Measurements from ENCODE around the gene PAX6.
A peak's percentile ranks its signal among the peaks of the same experiment; 100 is the strongest.

PAX6 gene

DNA sequence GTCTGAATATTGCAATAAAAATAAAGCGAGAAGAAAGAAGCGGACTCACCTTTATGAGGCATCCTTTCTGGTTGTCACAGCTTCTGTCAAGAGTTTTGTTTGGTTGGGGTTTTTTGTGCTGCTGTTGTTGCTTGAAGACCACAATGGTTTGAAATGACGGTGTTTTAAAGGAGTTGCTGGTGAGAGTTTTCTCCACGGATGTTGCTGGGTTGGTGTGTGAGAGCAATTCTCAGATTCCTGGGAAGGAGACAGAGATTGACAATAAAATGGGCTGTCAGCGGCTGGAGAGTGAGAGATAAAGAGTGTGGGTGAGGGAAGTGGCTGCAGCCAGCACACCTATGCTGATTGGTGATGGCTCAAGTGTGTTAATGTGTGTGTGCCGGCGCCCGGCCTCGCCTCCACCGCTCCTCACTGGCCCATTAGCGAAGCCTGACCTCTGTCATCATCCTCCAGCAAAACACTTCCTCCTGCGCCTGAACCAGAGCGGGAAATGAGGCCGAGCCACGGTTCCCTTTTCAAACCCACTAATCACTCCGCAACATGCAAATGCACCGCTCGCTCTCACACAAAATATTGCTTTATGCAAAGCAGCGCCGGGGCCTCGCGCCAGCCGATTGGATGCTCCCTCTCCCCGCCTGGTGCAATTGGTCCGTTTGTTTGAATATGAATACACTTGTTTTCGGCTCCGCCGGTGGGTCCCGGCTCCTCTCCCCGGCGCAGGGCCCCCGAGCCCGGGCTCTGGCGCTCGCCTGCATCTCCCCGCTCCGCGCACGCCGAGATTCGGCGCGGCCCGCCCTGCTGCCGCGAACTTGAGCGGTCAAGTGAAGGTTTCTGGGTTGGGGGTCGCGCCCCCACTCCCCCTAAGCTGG lies at the start of gene PAX6:
Gene PAX6, minus strand, starts transcription at position 544 of the 869 bp plus-strand sequence. CDS start 4,911 bp downstream, outside the sequence.
- DNase-seq: no peak
- Histone ChIP-seq H3K4me3 (peak within 1 kb of the TSS; percentile 35 to 54), H3K9me3 (no peaks in the 10 kb centered on the region), H3K27me3 (peaks cover 7 to 100% of the 10 kb centered on the region in 2 donors), H3K4me1 (peaks cover 8 to 78% (median 64%) of the 10 kb centered on the region in 4 donors), H3K36me3 (no peaks in the 10 kb centered on the region), H3K27ac (no peak within 1 kb of the TSS)
- intact Hi-C loops (cut with DNase I; ENCODE audit: low total_unique reads): no loop called here
- TF ChIP-seq CTCF (IDR thresholded peaks at IDR 0.05): no peak

- no peaks in the 10 kb centered on the region for H3K4me1 ChIP-seq
- H3K4me3 ChIP-seq: no peak overlapping the region
- no peak for TF ChIP-seq CTCF (IDR thresholded peaks at IDR 0.05)
- no peak overlapping the region for H3K27ac ChIP-seq
- H3K9me3 ChIP-seq: no peaks in the 10 kb centered on the region
- H3K27me3 ChIP-seq: peaks cover 0 to 4% of the 10 kb centered on the region in 2 donors
- no peak for DNase-seq
- no peaks in the 10 kb centered on the region for H3K36me3 ChIP-seq
- intact Hi-C loops (cut with DNase I; ENCODE audit: low total_unique reads): no loop called here
These were observed 49.3 kb upstream of the PAX6 start for GRCh38 chr11:31860391-31860790.

- Histone ChIP-seq H3K27me3 (peaks cover 0 to 4% of the 10 kb centered on the region in 2 donors), H3K27ac (no peak overlapping the region), H3K36me3 (no peaks in the 10 kb centered on the region), H3K9me3 (no peaks in the 10 kb centered on the region), H3K4me1 (no peaks in the 10 kb centered on the region), H3K4me3 (no peak overlapping the region)
- TF ChIP-seq CTCF (IDR thresholded peaks at IDR 0.05): no peak
- DNase-seq: no peak
- intact Hi-C loops (cut with DNase I; ENCODE audit: low total_unique reads): no loop called here
These were observed 45.1 kb upstream of the PAX6 start for GRCh38 chr11:31856248-31856647.

DNA sequence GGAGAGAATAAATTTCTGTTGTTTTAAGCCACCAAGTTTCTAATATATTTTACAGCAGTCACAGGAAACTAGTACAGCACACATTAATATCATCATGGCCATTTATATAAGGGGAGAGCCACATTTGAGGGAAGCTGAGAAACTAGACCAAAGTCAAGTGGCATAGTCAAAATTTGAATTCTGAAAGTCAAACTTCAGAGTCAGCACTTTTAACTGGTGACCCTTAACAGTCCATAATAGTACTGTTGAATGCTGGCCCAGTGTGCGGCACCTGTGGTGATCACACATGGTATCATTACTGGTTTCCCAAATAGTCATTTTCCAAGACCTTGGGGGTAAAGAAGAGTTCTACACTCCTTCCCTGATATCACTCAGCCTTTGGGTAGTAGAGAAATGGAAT lies 44.3 kb upstream of the PAX6 start:
- intact Hi-C loops (cut with DNase I; ENCODE audit: low total_unique reads): no loop called here
- H3K36me3 ChIP-seq: no peaks in the 10 kb centered on the region
- H3K4me1 ChIP-seq: no peaks in the 10 kb centered on the region
- H3K27me3 ChIP-seq: no peaks in the 10 kb centered on the region
- TF ChIP-seq CTCF (IDR thresholded peaks at IDR 0.05): no peak
- H3K9me3 ChIP-seq: no peaks in the 10 kb centered on the region
- no peak overlapping the region for H3K4me3 ChIP-seq
- H3K27ac ChIP-seq: no peak overlapping the region
- DNase-seq: no peak

GRCh38 chr11:31850365-31850764 lies 39.2 kb upstream of the PAX6 start:
- no peaks in the 10 kb centered on the region for H3K9me3 ChIP-seq
- no peak overlapping the region for H3K4me3 ChIP-seq
- no peak overlapping the region for H3K27ac ChIP-seq
- H3K36me3 ChIP-seq: no peaks in the 10 kb centered on the region
- TF ChIP-seq CTCF (IDR thresholded peaks at IDR 0.05): no peak
- intact Hi-C loops (cut with DNase I; ENCODE audit: low total_unique reads): no loop called here
- no peaks in the 10 kb centered on the region for H3K4me1 ChIP-seq
- no peak for DNase-seq
- H3K27me3 ChIP-seq: no peaks in the 10 kb centered on the region
